HG03354 (cell line): ENCODE measurements around the gene HLA-DOB.

Source experiments
- ATAC-seq: cut with Tn5 transposase; IDR thresholded peaks from one replicate; pipeline ENCODE4 v1.9.1; 2021; ENCODE audit warnings: mild to moderate bottlenecking; ENCODE audit not compliant: unreplicated experiment, poor library complexity, severe bottlenecking

The HLA-DOB gene

DNA sequence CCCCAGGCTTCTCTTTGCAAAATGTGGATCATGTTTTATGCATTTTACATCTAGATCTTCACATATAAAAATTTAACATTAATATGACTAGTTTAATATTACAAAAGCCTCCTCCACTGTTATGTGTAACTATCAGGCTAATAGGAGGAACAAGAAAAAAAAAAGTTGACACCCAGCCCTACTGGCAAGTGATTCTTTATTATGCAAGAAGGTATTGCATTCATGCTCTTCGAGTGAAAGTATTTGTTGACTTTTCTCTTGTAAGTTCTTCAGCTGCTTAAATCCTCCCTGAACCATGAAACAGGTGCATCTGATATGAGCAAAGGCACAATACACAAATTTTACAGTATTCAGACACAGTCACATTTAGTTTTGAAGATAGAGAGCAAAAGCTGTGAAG lies 52.8 kb downstream of the HLA-DOB start:
- ATAC-seq = no peak

GRCh38 chr6:32763421-32763820 lies 53.4 kb downstream of the HLA-DOB start, which contains the start of gene HLA-DQB2:
Gene HLA-DQB2 (minus strand): TSS chr6:32763532. CDS start chr6:32763470, 62 bp downstream.
- ATAC-seq = no peak
